GM19455 (cell line): ENCODE data around the gene LRRC74B.
"Not testable (repeated sequence)": the region's sequence is repeated elsewhere in the genome, so short reads cannot be mapped to it uniquely, and the experiment has no call there.

Source experiments
- ATAC-seq: cut with Tn5 transposase; IDR thresholded peaks from one replicate; pipeline ENCODE4 v1.9.1; 2021; ENCODE audit not compliant: unreplicated experiment

Gene LRRC74B

GRCh38 chr22:21045585-21046294 is at the start of gene LRRC74B:
TSS of gene LRRC74B (plus strand) at chr22:21045946. CDS start at chr22:21045987, 41 bp downstream.
- peak; percentile 83 for ATAC-seq

- ATAC-seq: no peak
Observed at GRCh38 chr22:20996031-20996410, 49.7 kb upstream of the LRRC74B start.

- no peak for ATAC-seq
Observed at GRCh38 chr22:20996598-20997535, 48.9 kb upstream of the LRRC74B start.

- no peak for ATAC-seq
Observed at GRCh38 chr22:20997536-20998257, 48.0 kb upstream of the LRRC74B start.

GRCh38 chr22:20998411-20999336 is 47.1 kb upstream of the LRRC74B start:
- no peak for ATAC-seq

- ATAC-seq: no peak
Observed at GRCh38 chr22:20999350-21000206, 46.2 kb upstream of the LRRC74B start.

GRCh38 chr22:21000207-21000986 is 45.3 kb upstream of the LRRC74B start:
- no peak for ATAC-seq

- ATAC-seq: no peak
Observed at GRCh38 chr22:21000987-21001600, 44.7 kb upstream of the LRRC74B start.

GRCh38 chr22:21001601-21002325 is 44.0 kb upstream of the LRRC74B start, which contains the start of gene THAP7:
TSS of gene THAP7 (minus strand) at chr22:21002118. CDS start at chr22:21001911, 207 bp downstream.
- peak; percentile 77 for ATAC-seq

- ATAC-seq: no peak
Observed at GRCh38 chr22:21003782-21004181, 42.0 kb upstream of the LRRC74B start.

- not testable (repeated sequence) for ATAC-seq
Observed at GRCh38 chr22:21009208-21009607, 36.5 kb upstream of the LRRC74B start.

GRCh38 chr22:21009638-21010425 is 35.9 kb upstream of the LRRC74B start:
- no peak for ATAC-seq

GRCh38 chr22:21010426-21011113 is 35.2 kb upstream of the LRRC74B start:
- no peak for ATAC-seq

- no peak for ATAC-seq
Observed at GRCh38 chr22:21012446-21013407, 33.0 kb upstream of the LRRC74B start.

GRCh38 chr22:21013657-21014201 is 32.0 kb upstream of the LRRC74B start:
- ATAC-seq: peak; percentile 12
